DMS114 treated with DMSO at 0.1 percent for 48 hours (cell line): ENCODE results near the gene SAMD4A.

Experiments
- DNase-seq: peaks from one replicate; lab custom pipeline; 2025; ENCODE audit not compliant: unreplicated experiment; lab: John Stamatoyannopoulos, UW

The SAMD4A gene

GRCh38 chr14:54700717-54701116 lies 133.8 kb downstream of the SAMD4A start:
- no peak for DNase-seq

- no peak for DNase-seq
Observed at GRCh38 chr14:54702014-54702491, 135.1 kb downstream of the SAMD4A start.

- DNase-seq: no peak
Observed at GRCh38 chr14:54702492-54702891, 135.6 kb downstream of the SAMD4A start.

DNA sequence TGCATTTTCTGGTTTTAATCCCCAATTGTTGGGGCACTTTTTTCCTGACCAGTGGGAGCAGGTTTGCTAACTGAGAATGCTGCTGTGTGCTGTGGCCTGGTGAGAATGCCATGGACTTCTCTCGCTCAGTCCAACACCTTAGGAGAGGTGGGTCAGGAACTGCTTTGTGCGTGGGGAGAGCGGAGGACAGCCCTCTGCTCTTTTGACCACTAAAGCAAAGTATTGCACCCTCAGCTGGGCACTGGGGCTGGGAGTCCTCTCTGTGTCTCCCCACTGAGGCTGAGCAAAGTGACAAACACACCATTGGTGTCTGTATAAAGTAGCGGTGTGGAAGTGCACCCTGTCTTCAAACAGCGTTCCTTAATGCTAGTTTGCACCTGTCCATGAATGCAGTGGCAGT lies 136.2 kb downstream of the SAMD4A start:
- DNase-seq: no peak

DNA sequence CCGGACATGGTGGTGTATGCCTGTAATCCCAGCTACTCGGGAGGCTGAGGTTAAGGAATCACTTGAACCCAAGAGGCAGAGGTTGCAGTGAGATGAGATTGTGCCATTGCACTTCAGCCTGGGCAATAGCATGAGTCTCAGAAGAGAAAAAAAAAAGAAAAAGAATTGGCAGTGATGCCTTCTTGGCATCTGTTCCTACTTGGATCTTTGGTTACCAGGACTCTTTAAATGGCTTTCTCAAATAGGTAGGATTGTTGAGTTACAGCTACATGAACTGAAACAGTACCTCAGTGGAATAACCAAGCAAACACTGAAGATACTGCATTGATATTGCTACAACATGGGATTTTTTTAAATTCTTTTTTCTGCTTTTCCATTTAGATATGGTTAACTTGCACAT lies 136.8 kb downstream of the SAMD4A start:
- no peak for DNase-seq

- no peak for DNase-seq
Observed at GRCh38 chr14:54704768-54705167, 137.8 kb downstream of the SAMD4A start.

DNA sequence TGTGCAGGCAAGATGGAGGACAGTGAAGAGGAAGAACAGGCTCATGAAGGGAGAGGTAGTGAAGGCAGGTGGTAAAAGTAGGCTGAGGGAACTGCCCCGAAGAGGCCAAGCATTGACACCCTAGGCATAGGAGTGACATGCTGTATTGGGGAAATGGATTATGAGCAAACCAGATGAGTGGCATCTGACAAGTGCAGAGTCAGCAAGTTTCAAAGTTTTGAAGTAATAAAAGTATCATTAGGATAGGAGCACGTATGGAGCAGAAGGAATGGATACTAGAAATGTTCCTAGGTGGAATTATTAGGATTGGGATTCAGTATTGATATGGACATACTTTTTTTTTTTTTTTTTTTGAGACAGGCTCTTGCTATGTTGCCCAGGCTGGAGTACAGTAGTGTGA lies 139.8 kb downstream of the SAMD4A start:
- no peak for DNase-seq

- DNase-seq: no peak
Observed at GRCh38 chr14:54708161-54708560, 141.2 kb downstream of the SAMD4A start.

GRCh38 chr14:54708982-54709381 lies 142.1 kb downstream of the SAMD4A start:
- no peak for DNase-seq

- no peak for DNase-seq
Observed at GRCh38 chr14:54709444-54709843, 142.5 kb downstream of the SAMD4A start.

- DNase-seq: no peak
Observed at GRCh38 chr14:54709867-54710266, 142.9 kb downstream of the SAMD4A start.

GRCh38 chr14:54711312-54711711 lies 144.4 kb downstream of the SAMD4A start:
- no peak for DNase-seq

GRCh38 chr14:54711812-54712464 lies 145.0 kb downstream of the SAMD4A start:
- DNase-seq: no peak

DNA sequence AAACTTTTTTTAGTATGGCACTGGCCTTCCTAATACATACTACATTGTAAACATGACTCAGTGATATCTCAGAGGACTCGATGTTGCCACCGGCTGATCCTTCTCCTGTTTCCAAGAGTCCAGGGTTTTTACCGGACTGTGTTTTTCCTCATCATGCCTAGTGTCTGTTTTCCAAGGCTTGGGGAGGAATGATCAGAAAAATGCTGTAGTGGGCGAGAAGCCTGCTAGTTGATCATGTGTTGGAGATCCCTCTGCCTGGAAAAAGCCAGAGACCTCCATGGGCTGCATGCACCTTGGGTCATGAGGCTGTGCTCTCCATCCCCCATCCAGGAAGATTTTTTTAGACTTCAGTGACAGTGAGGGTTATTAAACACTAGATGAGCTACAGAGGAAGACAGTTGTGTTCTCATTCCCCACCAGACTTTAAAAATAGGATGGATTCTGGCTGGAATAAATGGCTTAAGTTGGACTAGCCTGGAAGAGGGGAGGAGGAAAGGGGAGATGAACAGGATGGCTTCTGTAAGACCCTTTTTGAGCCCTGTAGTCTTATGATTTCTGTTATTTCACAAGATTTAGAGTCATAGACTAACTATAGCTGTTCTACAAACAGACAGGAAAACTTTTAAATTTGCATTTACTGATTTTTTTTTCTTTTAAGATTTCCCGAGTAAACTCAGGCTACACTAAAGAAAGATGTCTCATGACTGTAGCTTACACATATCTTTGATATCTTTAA lies 145.7 kb downstream of the SAMD4A start:
- DNase-seq: no peak

- DNase-seq: no peak
Observed at GRCh38 chr14:54713379-54713778, 146.5 kb downstream of the SAMD4A start.

- DNase-seq: no peak
Observed at GRCh38 chr14:54715239-54715638, 148.3 kb downstream of the SAMD4A start.

DNA sequence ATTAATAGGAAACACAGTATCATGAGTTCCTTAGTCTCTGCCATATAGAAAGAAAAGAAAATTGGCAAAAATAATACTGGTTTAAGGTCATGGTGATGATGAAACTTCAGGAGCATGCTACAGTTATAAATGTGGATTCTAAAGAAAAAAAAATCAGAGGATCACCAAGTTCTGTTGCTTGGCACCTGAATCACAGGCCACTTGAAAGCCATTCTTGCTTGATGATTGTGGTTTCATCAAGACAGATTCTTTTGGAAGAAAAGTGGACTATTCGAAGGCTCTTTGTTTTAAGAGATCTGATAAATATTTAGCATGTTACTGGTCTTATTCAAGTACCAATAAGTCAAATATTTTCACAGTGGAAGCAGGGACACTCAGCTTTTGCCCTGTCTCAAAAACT lies 148.9 kb downstream of the SAMD4A start:
- DNase-seq: no peak

- DNase-seq: no peak
Observed at GRCh38 chr14:54716862-54717261, 149.9 kb downstream of the SAMD4A start.

DNA sequence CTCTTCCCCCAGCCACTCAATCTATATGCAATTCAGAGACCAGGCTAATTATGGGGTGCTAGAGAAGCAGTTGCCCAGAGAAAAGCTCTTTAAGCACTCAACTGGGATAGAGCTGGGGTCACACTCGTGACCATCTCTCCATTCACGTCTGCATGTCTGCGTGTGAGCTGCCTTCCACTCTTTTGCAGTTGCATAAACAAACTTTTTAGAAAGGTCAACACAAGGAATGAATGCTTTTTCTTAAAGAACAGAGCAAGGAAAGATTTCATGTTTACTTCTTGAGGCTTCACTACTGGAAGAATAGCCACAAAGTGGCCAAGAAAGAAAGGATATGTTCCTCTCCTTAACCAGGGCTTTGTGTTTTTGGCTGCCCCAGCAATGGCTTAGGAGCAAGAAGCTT lies 151.1 kb downstream of the SAMD4A start:
- no peak for DNase-seq

GRCh38 chr14:54719406-54719805 lies 152.5 kb downstream of the SAMD4A start:
- DNase-seq: no peak

DNA sequence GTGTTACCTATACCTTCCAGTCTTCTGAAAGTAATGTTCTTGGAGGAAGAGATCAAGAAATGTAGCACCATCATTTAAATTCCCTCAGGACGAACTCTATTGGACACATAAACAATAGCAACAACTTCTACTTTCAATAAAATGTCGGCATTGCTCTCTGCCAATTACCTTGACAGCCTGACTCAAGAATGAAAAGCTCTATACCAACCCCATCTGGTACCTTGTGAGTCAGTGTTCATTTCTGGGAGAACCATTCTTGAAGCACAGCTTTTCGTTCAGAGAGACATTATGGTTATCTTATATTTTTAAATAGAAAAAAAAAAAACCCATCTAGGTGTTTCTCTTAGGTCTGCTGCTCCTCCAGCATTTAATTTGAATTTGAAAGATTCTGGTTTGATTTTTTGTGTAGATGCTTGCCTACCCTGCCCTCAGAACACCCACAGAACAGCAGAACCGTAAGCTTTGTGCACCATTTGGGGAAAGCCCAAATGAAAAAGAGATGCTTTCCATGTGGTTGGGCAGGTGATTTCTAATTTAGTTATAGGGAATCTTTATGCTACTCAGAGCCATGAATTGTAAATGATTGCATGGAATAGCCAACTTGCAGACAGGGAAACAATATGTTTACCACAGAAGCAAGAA lies 156.0 kb downstream of the SAMD4A start:
- DNase-seq: no peak

- no peak for DNase-seq
Observed at GRCh38 chr14:54724123-54724522, 157.2 kb downstream of the SAMD4A start.
